ENCODE measurements around the gene FAM3D. TPM values are rescaled to one million over a fixed set of nuclear protein-coding genes. Genes with fewer than 3 reads are reported as not detected.

FAM3D gene
- total and polyA plus RNA-seq, 4 donors, result 0.09 TPM; not detected in 3

DNA sequence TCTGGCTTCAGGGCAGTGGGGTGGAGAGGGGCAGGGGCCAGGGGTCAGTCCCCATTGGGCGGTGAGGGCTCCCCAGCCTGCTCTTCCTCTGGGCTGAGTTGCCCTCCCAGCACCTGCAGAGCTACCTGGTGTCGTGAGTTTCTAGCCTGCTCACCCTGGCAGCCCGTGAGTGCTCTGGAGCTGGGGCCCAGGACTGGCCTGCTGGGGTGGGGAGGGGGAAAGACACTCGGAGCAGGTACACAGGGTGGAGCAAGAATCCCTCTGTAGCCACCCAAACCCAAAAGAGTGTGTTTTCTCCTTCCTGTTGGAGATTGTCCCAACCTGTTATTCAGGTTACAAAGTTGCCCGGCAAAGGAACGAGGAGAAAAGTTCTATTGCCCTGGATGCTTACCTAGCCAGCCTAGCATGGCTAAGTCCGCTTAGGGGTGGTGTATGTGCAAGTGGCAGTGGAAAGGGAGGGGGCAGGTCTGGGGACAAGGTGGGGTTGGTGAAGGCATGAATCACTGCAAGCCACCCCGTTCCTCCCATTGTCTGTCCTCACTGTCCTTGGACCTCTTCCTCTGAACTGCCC is 8.9 kb downstream of the FAM3D start:
- Histone ChIP-seq H3K4me1 (ENCODE audit: control insufficient read depth in 4 of 4, insufficient read depth in 4 of 4, low read length in 3 of 4) (no peaks in the 10 kb centered on the region), H3K9me3 (ENCODE audit: control insufficient read depth in 4 of 4, low read length in 3 of 4) (no peaks in the 10 kb centered on the region), H3K27ac (ENCODE audit: low read depth in 1 of 2, low read length in 2 of 2) (no peak overlapping the region), H3K4me3 (ENCODE audit: low read depth in 1 of 3, low read length in 3 of 3) (no peak overlapping the region), H3K27me3 (ENCODE audit: control insufficient read depth in 4 of 4, insufficient read depth in 4 of 4, low read length in 3 of 4) (no peaks in the 10 kb centered on the region), H3K9ac (ENCODE audit: low read depth in 1 of 2, low read length in 2 of 2) (no peak overlapping the region), H3K36me3 (ENCODE audit: control insufficient read depth in 4 of 4, insufficient read depth in 3 of 4, low read depth in 1 of 4, low read length in 3 of 4) (no peaks in the 10 kb centered on the region)
- DNase-seq (ENCODE audit: low spot score), result no peak
- WGBS, result 77% methylated on average over 8 of the region's 8 CpGs
- TF ChIP-seq, protein P1, sequence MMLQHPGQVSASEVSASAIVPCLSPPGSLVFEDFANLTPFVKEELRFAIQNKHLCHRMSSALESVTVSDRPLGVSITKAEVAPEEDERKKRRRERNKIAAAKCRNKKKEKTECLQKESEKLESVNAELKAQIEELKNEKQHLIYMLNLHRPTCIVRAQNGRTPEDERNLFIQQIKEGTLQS (IDR thresholded peaks at IDR 0.05), result no peak
- no peak for TF ChIP-seq HNF4G (IDR thresholded peaks at IDR 0.05)
- no peak for TF ChIP-seq TAF1 (conservative IDR thresholded peaks at IDR 0.05)
- TF ChIP-seq EGR1 (IDR thresholded peaks at IDR 0.05; ENCODE audit: low read depth in 2 of 2), result no peak
- TF ChIP-seq HNF4A (conservative IDR thresholded peaks at IDR 0.05), result no peak
- no peak for TF ChIP-seq SP1 (IDR thresholded peaks at IDR 0.05)
- no peak for TF ChIP-seq FOXA1 (IDR thresholded peaks at IDR 0.05)
- no peak for TF ChIP-seq RXRA (IDR thresholded peaks at IDR 0.05)
- no peak for TF ChIP-seq JUND (IDR thresholded peaks at IDR 0.05)
- no peak for TF ChIP-seq RAD21 (IDR thresholded peaks at IDR 0.05)
- TF ChIP-seq FOXA2 (IDR thresholded peaks at IDR 0.05), result no peak
- TF ChIP-seq YY1 (IDR thresholded peaks at IDR 0.05), result no peak
- TF ChIP-seq ZBTB33 (IDR thresholded peaks at IDR 0.05), result no peak
- no peak for TF ChIP-seq NR2F2 (IDR thresholded peaks at IDR 0.05)
- TF ChIP-seq CTCF (IDR thresholded peaks at IDR 0.05; ENCODE audit: low read depth, low read length, missing input control), result no peak

DNA sequence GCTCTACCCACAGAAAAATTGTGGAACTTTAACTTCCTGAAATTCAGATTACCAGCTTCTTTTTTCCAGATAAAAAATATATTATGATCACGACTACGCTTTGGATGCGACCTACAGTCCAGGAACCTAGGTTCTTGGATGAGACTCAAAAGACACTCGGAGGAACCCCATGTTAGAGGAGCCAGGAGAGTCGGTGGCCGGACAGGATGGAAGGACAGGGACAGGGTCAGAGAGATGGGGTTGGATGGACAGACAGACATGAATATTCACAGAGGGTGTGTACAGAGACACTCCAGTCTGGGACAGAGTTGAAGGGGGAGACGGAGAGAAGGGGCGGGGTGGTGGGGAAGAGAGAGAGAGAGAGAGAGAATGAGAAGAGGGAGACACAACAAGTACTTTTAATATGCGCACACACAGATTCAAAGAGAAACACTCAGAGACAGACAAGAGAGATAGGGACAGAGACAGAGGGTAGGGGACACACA is 9.5 kb downstream of the FAM3D start:
- WGBS, result 74% methylated on average over 9 of the region's 9 CpGs

DNA sequence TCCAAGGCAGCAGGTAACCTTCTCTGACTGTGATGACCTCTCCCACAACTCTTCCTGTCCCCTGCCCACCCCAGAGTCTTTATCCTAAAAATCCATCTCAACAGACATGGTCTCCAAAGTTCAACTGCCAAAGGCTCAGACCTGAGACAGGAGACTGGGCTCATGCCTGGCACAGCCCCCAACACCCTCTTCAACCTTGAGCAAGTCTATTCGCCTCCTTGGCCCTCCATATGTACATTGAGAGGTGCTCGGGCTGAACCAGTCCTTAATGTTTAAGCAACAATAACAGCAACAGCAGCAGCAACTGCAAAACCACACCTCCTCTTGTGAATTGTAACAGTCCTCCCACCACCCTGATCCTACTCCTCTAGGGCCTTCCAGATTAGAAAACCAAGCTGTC is 9.9 kb downstream of the FAM3D start:
- Histone ChIP-seq H3K4me1 (ENCODE audit: control insufficient read depth in 4 of 4, insufficient read depth in 4 of 4, low read length in 3 of 4) (no peaks in the 10 kb centered on the region), H3K4me3 (ENCODE audit: low read depth in 1 of 3, low read length in 3 of 3) (no peak overlapping the region), H3K27me3 (ENCODE audit: control insufficient read depth in 4 of 4, insufficient read depth in 4 of 4, low read length in 3 of 4) (no peaks in the 10 kb centered on the region), H3K9ac (ENCODE audit: low read depth in 1 of 2, low read length in 2 of 2) (no peak overlapping the region), H3K9me3 (ENCODE audit: control insufficient read depth in 4 of 4, low read length in 3 of 4) (no peaks in the 10 kb centered on the region), H3K27ac (ENCODE audit: low read depth in 1 of 2, low read length in 2 of 2) (no peak overlapping the region), H3K36me3 (ENCODE audit: control insufficient read depth in 4 of 4, insufficient read depth in 3 of 4, low read depth in 1 of 4, low read length in 3 of 4) (no peaks in the 10 kb centered on the region)
- no peak for TF ChIP-seq RXRA (IDR thresholded peaks at IDR 0.05)
- TF ChIP-seq ZBTB33 (IDR thresholded peaks at IDR 0.05), result no peak
- TF ChIP-seq RAD21 (IDR thresholded peaks at IDR 0.05), result no peak
- TF ChIP-seq, protein P2, sequence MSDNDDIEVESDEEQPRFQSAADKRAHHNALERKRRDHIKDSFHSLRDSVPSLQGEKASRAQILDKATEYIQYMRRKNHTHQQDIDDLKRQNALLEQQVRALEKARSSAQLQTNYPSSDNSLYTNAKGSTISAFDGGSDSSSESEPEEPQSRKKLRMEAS (IDR thresholded peaks at IDR 0.05), result no peak
- no peak for TF ChIP-seq JUND (IDR thresholded peaks at IDR 0.05)
- TF ChIP-seq, protein P3, sequence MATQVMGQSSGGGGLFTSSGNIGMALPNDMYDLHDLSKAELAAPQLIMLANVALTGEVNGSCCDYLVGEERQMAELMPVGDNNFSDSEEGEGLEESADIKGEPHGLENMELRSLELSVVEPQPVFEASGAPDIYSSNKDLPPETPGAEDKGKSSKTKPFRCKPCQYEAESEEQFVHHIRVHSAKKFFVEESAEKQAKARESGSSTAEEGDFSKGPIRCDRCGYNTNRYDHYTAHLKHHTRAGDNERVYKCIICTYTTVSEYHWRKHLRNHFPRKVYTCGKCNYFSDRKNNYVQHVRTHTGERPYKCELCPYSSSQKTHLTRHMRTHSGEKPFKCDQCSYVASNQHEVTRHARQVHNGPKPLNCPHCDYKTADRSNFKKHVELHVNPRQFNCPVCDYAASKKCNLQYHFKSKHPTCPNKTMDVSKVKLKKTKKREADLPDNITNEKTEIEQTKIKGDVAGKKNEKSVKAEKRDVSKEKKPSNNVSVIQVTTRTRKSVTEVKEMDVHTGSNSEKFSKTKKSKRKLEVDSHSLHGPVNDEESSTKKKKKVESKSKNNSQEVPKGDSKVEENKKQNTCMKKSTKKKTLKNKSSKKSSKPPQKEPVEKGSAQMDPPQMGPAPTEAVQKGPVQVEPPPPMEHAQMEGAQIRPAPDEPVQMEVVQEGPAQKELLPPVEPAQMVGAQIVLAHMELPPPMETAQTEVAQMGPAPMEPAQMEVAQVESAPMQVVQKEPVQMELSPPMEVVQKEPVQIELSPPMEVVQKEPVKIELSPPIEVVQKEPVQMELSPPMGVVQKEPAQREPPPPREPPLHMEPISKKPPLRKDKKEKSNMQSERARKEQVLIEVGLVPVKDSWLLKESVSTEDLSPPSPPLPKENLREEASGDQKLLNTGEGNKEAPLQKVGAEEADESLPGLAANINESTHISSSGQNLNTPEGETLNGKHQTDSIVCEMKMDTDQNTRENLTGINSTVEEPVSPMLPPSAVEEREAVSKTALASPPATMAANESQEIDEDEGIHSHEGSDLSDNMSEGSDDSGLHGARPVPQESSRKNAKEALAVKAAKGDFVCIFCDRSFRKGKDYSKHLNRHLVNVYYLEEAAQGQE (IDR thresholded peaks at IDR 0.05), result no peak
- no peak for TF ChIP-seq SP1 (IDR thresholded peaks at IDR 0.05)
- no peak for TF ChIP-seq FOXA1 (IDR thresholded peaks at IDR 0.05)
- no peak for TF ChIP-seq FOXA2 (IDR thresholded peaks at IDR 0.05)
- no peak for TF ChIP-seq EGR1 (IDR thresholded peaks at IDR 0.05; ENCODE audit: low read depth in 2 of 2)
- TF ChIP-seq HNF4A (conservative IDR thresholded peaks at IDR 0.05), result no peak
- TF ChIP-seq, protein P1 (IDR thresholded peaks at IDR 0.05), result no peak
- no peak for TF ChIP-seq YY1 (IDR thresholded peaks at IDR 0.05)
- TF ChIP-seq HNF4G (IDR thresholded peaks at IDR 0.05), result no peak
- no peak for DNase-seq (ENCODE audit: low spot score)
- WGBS, result 92% methylated on average over 2 of the region's 2 CpGs

More for the DNA sequence above, 9.5 kb downstream of the FAM3D start:
- H3K9ac ChIP-seq (ENCODE audit: low read depth in 1 of 2, low read length in 2 of 2), result no peak overlapping the region
- no peak for DNase-seq (ENCODE audit: low spot score)
- no peak for TF ChIP-seq HNF4G (IDR thresholded peaks at IDR 0.05)
- no peaks in the 10 kb centered on the region for H3K27me3 ChIP-seq (ENCODE audit: control insufficient read depth in 4 of 4, insufficient read depth in 4 of 4, low read length in 3 of 4)
- no peaks in the 10 kb centered on the region for H3K4me1 ChIP-seq (ENCODE audit: control insufficient read depth in 4 of 4, insufficient read depth in 4 of 4, low read length in 3 of 4)
- H3K4me3 ChIP-seq (ENCODE audit: low read depth in 1 of 3, low read length in 3 of 3), result no peak overlapping the region
- no peaks in the 10 kb centered on the region for H3K9me3 ChIP-seq (ENCODE audit: control insufficient read depth in 4 of 4, low read length in 3 of 4)
- no peak overlapping the region for H3K27ac ChIP-seq (ENCODE audit: low read depth in 1 of 2, low read length in 2 of 2)
- no peaks in the 10 kb centered on the region for H3K36me3 ChIP-seq (ENCODE audit: control insufficient read depth in 4 of 4, insufficient read depth in 3 of 4, low read depth in 1 of 4, low read length in 3 of 4)
